GM21423 (cell line): ENCODE results near the gene MEI4.

Experiments used
- ATAC-seq: cut with Tn5 transposase; IDR thresholded peaks from one replicate; pipeline ENCODE4 v1.9.1; 2021; ENCODE audit warnings: mild to moderate bottlenecking, moderate library complexity; ENCODE audit not compliant: unreplicated experiment

The MEI4 gene

GRCh38 chr6:77930952-77931351 lies 278.1 kb downstream of the MEI4 start:
- ATAC-seq, result no peak

GRCh38 chr6:77962070-77962469 lies 309.2 kb downstream of the MEI4 start:
- ATAC-seq, result no peak

GRCh38 chr6:77965449-77965848 lies 312.6 kb downstream of the MEI4 start:
- ATAC-seq, result no peak

- ATAC-seq, result no peak
Measured at GRCh38 chr6:77972334-77972733, 319.5 kb downstream of the MEI4 start.
